ENCODE results near the gene VGLL4. TPM values are rescaled to one million over a fixed set of nuclear protein-coding genes. Genes with fewer than 3 reads are reported as not detected.

The VGLL4 gene
- total RNA-seq, 1 experiment from 2014 or later: 46.1 TPM

DNA sequence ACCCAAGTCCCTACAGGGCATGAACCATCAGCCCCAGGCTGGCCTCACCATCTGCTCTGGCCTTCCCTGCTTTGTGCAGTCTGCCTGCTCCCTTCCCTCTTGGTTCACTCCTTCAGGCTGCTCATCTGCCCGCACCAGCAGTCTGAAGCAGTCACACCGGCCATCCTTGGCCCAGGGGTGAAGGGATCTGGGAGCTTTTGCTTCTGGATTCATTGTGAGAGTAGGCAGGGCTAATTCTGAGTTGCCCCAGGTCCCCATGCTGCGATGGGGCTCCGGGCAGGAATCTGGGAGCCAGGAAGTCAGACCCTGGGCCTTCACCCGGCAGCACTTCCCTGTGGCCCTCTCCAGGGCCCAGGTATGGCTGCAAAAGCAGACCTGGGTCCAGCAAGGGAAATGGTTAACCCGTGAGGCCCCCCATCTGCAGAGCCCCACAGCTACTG is 99.7 kb downstream of the VGLL4 start:
- H3K27ac Mint-ChIP-seq (ENCODE audit: unreplicated experiment): no peak overlapping the region
- Histone ChIP-seq H3K4me1 (no peaks in the 10 kb centered on the region), H3K4me3 (ENCODE audit: low read depth, low read length) (no peak overlapping the region), H3K36me3 (ENCODE audit: control insufficient read depth, insufficient read depth, low read length) (no peaks in the 10 kb centered on the region), H3K27me3 (replicated peaks; ENCODE audit: control insufficient read depth, insufficient read depth, low read length) (no peaks in the 10 kb centered on the region), H3K9me3 (no peaks in the 10 kb centered on the region)
- CTCF ChIA-PET: interaction anchor here (0.7 kb wide), 1 partner anchor 16 kb away, joined by 4 read pairs; no protein-coding TSS in a partner anchor
- H3K4me3 Mint-ChIP-seq (ENCODE audit: unreplicated experiment): no peak overlapping the region
- POLR2A ChIA-PET: no interaction called here
- H3K27me3 Mint-ChIP-seq (ENCODE audit: insufficient read depth, unreplicated experiment): no peaks in the 10 kb centered on the region
- BruUV-seq (replicated peaks): no TSS peak
- TF ChIP-seq, protein P1, sequence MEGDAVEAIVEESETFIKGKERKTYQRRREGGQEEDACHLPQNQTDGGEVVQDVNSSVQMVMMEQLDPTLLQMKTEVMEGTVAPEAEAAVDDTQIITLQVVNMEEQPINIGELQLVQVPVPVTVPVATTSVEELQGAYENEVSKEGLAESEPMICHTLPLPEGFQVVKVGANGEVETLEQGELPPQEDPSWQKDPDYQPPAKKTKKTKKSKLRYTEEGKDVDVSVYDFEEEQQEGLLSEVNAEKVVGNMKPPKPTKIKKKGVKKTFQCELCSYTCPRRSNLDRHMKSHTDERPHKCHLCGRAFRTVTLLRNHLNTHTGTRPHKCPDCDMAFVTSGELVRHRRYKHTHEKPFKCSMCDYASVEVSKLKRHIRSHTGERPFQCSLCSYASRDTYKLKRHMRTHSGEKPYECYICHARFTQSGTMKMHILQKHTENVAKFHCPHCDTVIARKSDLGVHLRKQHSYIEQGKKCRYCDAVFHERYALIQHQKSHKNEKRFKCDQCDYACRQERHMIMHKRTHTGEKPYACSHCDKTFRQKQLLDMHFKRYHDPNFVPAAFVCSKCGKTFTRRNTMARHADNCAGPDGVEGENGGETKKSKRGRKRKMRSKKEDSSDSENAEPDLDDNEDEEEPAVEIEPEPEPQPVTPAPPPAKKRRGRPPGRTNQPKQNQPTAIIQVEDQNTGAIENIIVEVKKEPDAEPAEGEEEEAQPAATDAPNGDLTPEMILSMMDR (IDR thresholded peaks at IDR 0.05; ENCODE audit: insufficient read depth in 1 of 2, low read depth in 1 of 2, low read length in 1 of 2, severe bottlenecking in 1 of 2, unreplicated experiment in 1 of 2): no peak
- peaks cover 12% of the 10 kb centered on the region for H3K36me3 Mint-ChIP-seq (ENCODE audit: insufficient read depth, unreplicated experiment)
- no peak for DNase-seq
- no peaks in the 10 kb centered on the region for H3K4me1 Mint-ChIP-seq (ENCODE audit: low read depth, unreplicated experiment)
- intact Hi-C loops (cut with micrococcal nuclease; ENCODE audit: unreplicated experiment): no loop called here
- H3K9me3 Mint-ChIP-seq (ENCODE audit: unreplicated experiment): no peaks in the 10 kb centered on the region

DNA sequence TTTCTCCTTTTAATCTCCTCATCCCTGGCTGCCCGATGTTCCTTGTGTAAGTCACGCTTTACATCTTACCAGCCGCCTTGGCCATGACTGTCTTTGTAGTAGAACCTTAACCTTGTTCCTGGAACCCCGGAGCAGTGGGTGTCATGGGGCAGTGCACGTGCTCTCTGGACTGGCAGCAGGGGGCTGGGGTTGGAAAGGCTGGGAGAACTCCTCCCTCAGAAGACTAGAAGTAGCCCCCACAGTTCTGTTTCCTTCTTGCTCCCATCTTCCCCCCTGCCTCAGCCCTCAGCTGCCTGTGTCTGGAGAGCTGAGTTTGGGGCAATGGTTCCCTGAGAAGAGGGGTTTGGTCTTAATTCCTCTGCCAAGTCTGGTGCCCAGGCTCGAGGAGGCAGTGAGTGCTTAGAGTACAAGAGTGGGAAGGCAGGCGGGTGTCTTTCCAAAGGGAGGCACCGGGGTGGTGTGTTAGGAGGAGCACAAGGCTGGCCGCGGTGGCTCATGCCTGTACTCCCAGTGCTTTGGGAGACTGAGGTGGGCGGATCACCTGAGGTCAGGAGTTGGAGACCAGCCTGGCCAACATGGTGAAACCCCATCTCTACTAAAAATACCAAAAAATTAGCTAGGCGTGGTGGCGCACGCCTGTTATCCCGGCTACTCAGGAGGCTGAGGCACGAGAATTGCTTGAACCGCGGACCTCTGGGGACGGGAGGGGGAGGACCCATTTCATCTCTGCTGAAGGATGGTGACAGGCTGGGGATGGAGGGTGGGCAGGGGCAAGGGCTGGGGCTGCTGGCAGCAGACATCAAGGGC is 100.4 kb downstream of the VGLL4 start:
- no peaks in the 10 kb centered on the region for H3K9me3 ChIP-seq
- no TSS peak for BruUV-seq (replicated peaks)
- DNase-seq: no peak
- intact Hi-C loops (cut with micrococcal nuclease; ENCODE audit: unreplicated experiment): no loop called here
- H3K27me3 ChIP-seq (replicated peaks; ENCODE audit: control insufficient read depth, insufficient read depth, low read length): no peaks in the 10 kb centered on the region
- Mint-ChIP-seq H3K36me3 (ENCODE audit: insufficient read depth, unreplicated experiment) (peaks cover 12% of the 10 kb centered on the region), H3K27me3 (ENCODE audit: insufficient read depth, unreplicated experiment) (no peaks in the 10 kb centered on the region), H3K9me3 (ENCODE audit: unreplicated experiment) (no peaks in the 10 kb centered on the region), H3K27ac (ENCODE audit: unreplicated experiment) (no peak overlapping the region), H3K4me3 (ENCODE audit: unreplicated experiment) (no peak overlapping the region), H3K4me1 (ENCODE audit: low read depth, unreplicated experiment) (no peaks in the 10 kb centered on the region)
- H3K4me1 ChIP-seq: no peaks in the 10 kb centered on the region
- POLR2A ChIA-PET: no interaction called here
- no peaks in the 10 kb centered on the region for H3K36me3 ChIP-seq (ENCODE audit: control insufficient read depth, insufficient read depth, low read length)
- CTCF ChIA-PET: interaction anchor here (0.7 kb wide), 1 partner anchor 16 kb away, joined by 4 read pairs; no protein-coding TSS in a partner anchor
- no peak overlapping the region for H3K4me3 ChIP-seq (ENCODE audit: low read depth, low read length)
- TF ChIP-seq, protein P1 (IDR thresholded peaks at IDR 0.05; ENCODE audit: insufficient read depth in 1 of 2, low read depth in 1 of 2, low read length in 1 of 2, severe bottlenecking in 1 of 2, unreplicated experiment in 1 of 2): no peak

DNA sequence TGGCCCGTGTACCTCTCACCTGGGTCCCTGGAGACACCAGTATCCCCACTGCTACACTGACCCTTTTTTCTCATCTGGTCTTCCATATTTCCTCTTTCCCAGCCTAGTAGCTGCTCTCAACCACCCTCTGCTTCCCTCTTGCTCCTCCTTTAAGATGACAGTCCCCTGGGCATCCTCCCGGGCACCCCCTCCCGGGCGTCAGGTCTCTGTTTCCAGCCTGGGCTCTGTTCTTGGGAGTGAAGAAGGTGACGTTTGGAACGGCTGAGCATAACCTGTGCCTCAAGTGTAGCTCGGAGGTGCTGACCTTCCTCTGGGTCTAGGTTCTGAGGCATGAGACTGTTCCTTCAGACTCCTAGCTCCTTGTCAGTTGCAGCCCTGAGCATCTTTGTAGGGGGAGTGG is 101.2 kb downstream of the VGLL4 start:
- POLR2A ChIA-PET: no interaction called here
- Histone ChIP-seq H3K36me3 (ENCODE audit: control insufficient read depth, insufficient read depth, low read length) (no peaks in the 10 kb centered on the region), H3K4me3 (ENCODE audit: low read depth, low read length) (no peak overlapping the region), H3K9me3 (no peaks in the 10 kb centered on the region), H3K27me3 (replicated peaks; ENCODE audit: control insufficient read depth, insufficient read depth, low read length) (no peaks in the 10 kb centered on the region), H3K4me1 (no peaks in the 10 kb centered on the region)
- intact Hi-C loops (cut with micrococcal nuclease; ENCODE audit: unreplicated experiment): no loop called here
- H3K36me3 Mint-ChIP-seq (ENCODE audit: insufficient read depth, unreplicated experiment): peaks cover 12% of the 10 kb centered on the region
- no peak overlapping the region for H3K4me3 Mint-ChIP-seq (ENCODE audit: unreplicated experiment)
- H3K9me3 Mint-ChIP-seq (ENCODE audit: unreplicated experiment): no peaks in the 10 kb centered on the region
- no peak overlapping the region for H3K27ac Mint-ChIP-seq (ENCODE audit: unreplicated experiment)
- TF ChIP-seq, protein P1 (IDR thresholded peaks at IDR 0.05; ENCODE audit: insufficient read depth in 1 of 2, low read depth in 1 of 2, low read length in 1 of 2, severe bottlenecking in 1 of 2, unreplicated experiment in 1 of 2): no peak
- CTCF ChIA-PET: no interaction called here
- BruUV-seq (replicated peaks): no TSS peak
- H3K4me1 Mint-ChIP-seq (ENCODE audit: low read depth, unreplicated experiment): no peaks in the 10 kb centered on the region
- DNase-seq: no peak
- H3K27me3 Mint-ChIP-seq (ENCODE audit: insufficient read depth, unreplicated experiment): no peaks in the 10 kb centered on the region

Data from Caco-2 (cell line).